ENCODE results near the gene PCDH7.

Gene PCDH7

DNA sequence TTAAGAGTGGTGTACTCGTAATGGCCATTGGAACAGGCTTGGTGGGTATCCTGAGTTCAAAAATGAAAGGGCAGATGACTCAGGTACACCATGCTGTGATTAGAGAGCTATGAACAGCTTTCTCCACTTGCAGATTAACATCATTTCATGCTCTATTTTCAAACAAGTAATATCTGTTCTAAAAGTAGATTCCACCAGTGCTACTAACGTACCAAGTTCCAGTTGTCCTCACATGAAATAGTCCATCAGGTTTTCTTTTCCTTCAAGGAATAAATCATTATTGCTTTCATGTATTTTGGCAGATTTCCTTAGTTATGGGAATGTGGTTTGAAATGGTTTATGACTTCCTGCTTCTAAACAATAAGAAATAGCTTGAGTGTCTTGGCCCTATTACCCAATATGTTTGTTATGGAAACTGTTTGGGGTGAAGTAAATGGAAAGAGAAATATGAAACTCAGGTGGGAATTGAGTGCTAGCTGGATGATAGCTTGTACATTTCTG lies 49.9 kb downstream of the PCDH7 start:
- Histone ChIP-seq H3K9me3 (ENCODE audit: control insufficient read depth, insufficient read depth, low read depth, low read length) (no peaks in the 10 kb centered on the region), H3K4me1 (ENCODE audit: control insufficient read depth, insufficient read depth, low read length) (peaks cover 19% of the 10 kb centered on the region), H3K4me3 (ENCODE audit: low read depth, low read length) (no peak overlapping the region), H3K27ac (ENCODE audit: extremely low read depth, low read depth, low read length) (no peak overlapping the region; the same call in 1 of the 2 replicates), H3K36me3 (ENCODE audit: control insufficient read depth in 2 of 2, insufficient read depth in 1 of 2, low read length in 2 of 2) (no peaks in the 10 kb centered on the region)
- POLR2A ChIA-PET: no interaction called here
- CTCF ChIA-PET: no interaction called here
- TF ChIP-seq ZNF311 (tag by site-specific recombination; IDR thresholded peaks at IDR 0.05; ENCODE audit: borderline replicate concordance): no peak
- no peak for TF ChIP-seq ZNF341 (tag by site-specific recombination; IDR thresholded peaks at IDR 0.05; ENCODE audit: low read depth)
- 0 out of 2 replicates have a peak, but pooled peaks have one; percentile 18 for TF ChIP-seq ZSCAN30 (tag by site-specific recombination; IDR thresholded peaks at IDR 0.05)
- TF ChIP-seq ZNF501 (tag by site-specific recombination; IDR thresholded peaks at IDR 0.05): no peak
- no peak for TF ChIP-seq ZNF701 (tag by site-specific recombination; IDR thresholded peaks at IDR 0.05)
- 0 out of 2 replicates have a peak, but pooled peaks have one; percentile 49 for TF ChIP-seq IKZF3 (tag by site-specific recombination; IDR thresholded peaks at IDR 0.05)
- no peak for TF ChIP-seq ZNF211 (tag by site-specific recombination; IDR thresholded peaks at IDR 0.05; ENCODE audit: low read depth)
- TF ChIP-seq, protein P1, sequence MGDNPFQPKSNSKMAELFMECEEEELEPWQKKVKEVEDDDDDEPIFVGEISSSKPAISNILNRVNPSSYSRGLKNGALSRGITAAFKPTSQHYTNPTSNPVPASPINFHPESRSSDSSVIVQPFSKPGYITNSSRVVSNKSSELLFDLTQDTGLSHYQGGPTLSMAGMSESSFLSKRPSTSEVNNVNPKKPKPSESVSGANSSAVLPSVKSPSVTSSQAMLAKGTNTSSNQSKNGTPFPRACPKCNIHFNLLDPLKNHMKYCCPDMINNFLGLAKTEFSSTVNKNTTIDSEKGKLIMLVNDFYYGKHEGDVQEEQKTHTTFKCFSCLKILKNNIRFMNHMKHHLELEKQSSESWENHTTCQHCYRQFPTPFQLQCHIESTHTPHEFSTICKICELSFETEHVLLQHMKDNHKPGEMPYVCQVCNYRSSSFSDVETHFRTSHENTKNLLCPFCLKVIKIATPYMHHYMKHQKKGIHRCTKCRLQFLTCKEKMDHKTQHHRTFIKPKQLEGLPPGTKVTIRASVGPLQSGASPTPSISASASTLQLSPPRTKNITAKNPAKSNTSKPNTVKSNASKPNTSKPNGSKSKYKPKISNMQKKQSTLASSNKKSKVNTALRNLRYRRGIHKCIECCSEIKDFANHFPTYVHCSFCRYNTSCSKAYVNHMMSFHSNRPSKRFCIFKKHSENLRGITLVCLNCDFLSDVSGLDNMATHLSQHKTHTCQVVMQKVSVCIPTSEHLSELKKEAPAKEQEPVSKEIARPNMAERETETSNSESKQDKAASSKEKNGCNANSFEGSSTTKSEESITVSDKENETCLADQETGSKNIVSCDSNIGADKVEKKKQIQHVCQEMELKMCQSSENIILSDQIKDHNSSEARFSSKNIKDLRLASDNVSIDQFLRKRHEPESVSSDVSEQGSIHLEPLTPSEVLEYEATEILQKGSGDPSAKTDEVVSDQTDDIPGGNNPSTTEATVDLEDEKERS (tag by site-specific recombination; IDR thresholded peaks at IDR 0.05): no peak
- no peak for TF ChIP-seq KLF17 (tag by site-specific recombination; IDR thresholded peaks at IDR 0.05)
- no peak for TF ChIP-seq ZNF521 (tag by site-specific recombination; IDR thresholded peaks at IDR 0.05)
- no peak for TF ChIP-seq ZNF23 (tag by site-specific recombination; IDR thresholded peaks at IDR 0.05; ENCODE audit: borderline replicate concordance)
- TF ChIP-seq ZNF585B (tag by site-specific recombination; IDR thresholded peaks at IDR 0.05): no peak
- 0 out of 2 replicates have a peak, but pooled peaks have one; percentile 10 for TF ChIP-seq ZNF184 (tag by site-specific recombination; IDR thresholded peaks at IDR 0.05)
- TF ChIP-seq ZNF600 (tag by site-specific recombination; IDR thresholded peaks at IDR 0.05): peak; percentile 50
- no peak for TF ChIP-seq ZNF148 (tag by site-specific recombination; IDR thresholded peaks at IDR 0.05; ENCODE audit: borderline replicate concordance)
- no peak for TF ChIP-seq ZNF837 (tag by site-specific recombination; IDR thresholded peaks at IDR 0.05)
- TF ChIP-seq, protein P2, sequence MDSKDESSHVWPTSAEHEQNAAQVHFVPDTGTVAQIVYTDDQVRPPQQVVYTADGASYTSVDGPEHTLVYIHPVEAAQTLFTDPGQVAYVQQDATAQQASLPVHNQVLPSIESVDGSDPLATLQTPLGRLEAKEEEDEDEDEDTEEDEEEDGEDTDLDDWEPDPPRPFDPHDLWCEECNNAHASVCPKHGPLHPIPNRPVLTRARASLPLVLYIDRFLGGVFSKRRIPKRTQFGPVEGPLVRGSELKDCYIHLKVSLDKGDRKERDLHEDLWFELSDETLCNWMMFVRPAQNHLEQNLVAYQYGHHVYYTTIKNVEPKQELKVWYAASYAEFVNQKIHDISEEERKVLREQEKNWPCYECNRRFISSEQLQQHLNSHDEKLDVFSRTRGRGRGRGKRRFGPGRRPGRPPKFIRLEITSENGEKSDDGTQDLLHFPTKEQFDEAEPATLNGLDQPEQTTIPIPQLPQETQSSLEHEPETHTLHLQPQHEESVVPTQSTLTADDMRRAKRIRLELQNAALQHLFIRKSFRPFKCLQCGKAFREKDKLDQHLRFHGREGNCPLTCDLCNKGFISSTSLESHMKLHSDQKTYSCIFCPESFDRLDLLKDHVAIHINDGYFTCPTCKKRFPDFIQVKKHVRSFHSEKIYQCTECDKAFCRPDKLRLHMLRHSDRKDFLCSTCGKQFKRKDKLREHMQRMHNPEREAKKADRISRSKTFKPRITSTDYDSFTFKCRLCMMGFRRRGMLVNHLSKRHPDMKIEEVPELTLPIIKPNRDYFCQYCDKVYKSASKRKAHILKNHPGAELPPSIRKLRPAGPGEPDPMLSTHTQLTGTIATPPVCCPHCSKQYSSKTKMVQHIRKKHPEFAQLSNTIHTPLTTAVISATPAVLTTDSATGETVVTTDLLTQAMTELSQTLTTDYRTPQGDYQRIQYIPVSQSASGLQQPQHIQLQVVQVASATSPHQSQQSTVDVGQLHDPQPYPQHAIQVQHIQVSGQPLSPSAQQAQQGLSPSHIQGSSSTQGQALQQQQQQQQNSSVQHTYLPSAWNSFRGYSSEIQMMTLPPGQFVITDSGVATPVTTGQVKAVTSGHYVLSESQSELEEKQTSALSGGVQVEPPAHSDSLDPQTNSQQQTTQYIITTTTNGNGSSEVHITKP (tag by site-specific recombination; IDR thresholded peaks at IDR 0.05): peak; percentile 42
- 0 out of 2 replicates have a peak, but pooled peaks have one; percentile 35 for TF ChIP-seq FEZF1 (tag by site-specific recombination; IDR thresholded peaks at IDR 0.05)
- TF ChIP-seq GLIS2 (tag by site-specific recombination; IDR thresholded peaks at IDR 0.05): no peak
- TF ChIP-seq ZNF391 (tag by site-specific recombination; IDR thresholded peaks at IDR 0.05; ENCODE audit: borderline replicate concordance, low read depth): no peak
- no peak for TF ChIP-seq ZNF433 (tag by site-specific recombination; IDR thresholded peaks at IDR 0.05; ENCODE audit: low read depth)
- TF ChIP-seq SCRT1 (tag by site-specific recombination; IDR thresholded peaks at IDR 0.05; ENCODE audit: borderline replicate concordance): no peak
- TF ChIP-seq ZNF530 (tag by site-specific recombination; IDR thresholded peaks at IDR 0.05; ENCODE audit: low read depth): no peak
- TF ChIP-seq ZNF19 (tag by site-specific recombination; IDR thresholded peaks at IDR 0.05; ENCODE audit: low read depth): no peak
- no peak for TF ChIP-seq ZNF473 (tag by site-specific recombination; IDR thresholded peaks at IDR 0.05)
- TF ChIP-seq ZNF747 (tag by site-specific recombination; IDR thresholded peaks at IDR 0.05): no peak
- TF ChIP-seq ZNF791 (tag by site-specific recombination; IDR thresholded peaks at IDR 0.05): no peak
- TF ChIP-seq, protein P3, sequence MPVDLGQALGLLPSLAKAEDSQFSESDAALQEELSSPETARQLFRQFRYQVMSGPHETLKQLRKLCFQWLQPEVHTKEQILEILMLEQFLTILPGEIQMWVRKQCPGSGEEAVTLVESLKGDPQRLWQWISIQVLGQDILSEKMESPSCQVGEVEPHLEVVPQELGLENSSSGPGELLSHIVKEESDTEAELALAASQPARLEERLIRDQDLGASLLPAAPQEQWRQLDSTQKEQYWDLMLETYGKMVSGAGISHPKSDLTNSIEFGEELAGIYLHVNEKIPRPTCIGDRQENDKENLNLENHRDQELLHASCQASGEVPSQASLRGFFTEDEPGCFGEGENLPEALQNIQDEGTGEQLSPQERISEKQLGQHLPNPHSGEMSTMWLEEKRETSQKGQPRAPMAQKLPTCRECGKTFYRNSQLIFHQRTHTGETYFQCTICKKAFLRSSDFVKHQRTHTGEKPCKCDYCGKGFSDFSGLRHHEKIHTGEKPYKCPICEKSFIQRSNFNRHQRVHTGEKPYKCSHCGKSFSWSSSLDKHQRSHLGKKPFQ (tag by site-specific recombination; IDR thresholded peaks at IDR 0.05): peak; percentile 89

Measured in HEK293 (cell line).